Parathyroid adenoma (tissue), 2 donors: ENCODE measurements around the gene XYLT1.

Experiments used
- H2AFZ ChIP-seq: fragments of 300-600 bp; sonication (generic); one replicate; pipeline ENCODE4 v1.7.0; 2017; ENCODE audit warnings: antibody characterized with exemption, mild to moderate bottlenecking
- H3K27ac ChIP-seq: fragments of 300-600 bp; sonication (generic); one replicate; pipeline ENCODE4 v1.7.0; 2017
- H3K27me3 ChIP-seq: fragments of 300-600 bp; sonication (generic); one replicate; pipeline ENCODE4 v1.7.0; 2017; ENCODE audit warnings: low read length; ENCODE audit not compliant: control insufficient read depth, insufficient read depth
- H3K36me3 ChIP-seq: fragments of 300-600 bp; sonication (generic); one replicate; pipeline ENCODE4 v1.7.0; 2017; ENCODE audit warnings: low read length; ENCODE audit not compliant: control insufficient read depth, insufficient read depth
- H3K4me1 ChIP-seq: fragments of 300-600 bp; sonication (generic); one replicate; pipeline ENCODE4 v1.7.0; 2017; ENCODE audit warnings: control low read depth
- H3K4me2 ChIP-seq: fragments of 300-600 bp; sonication (generic); one replicate; pipeline ENCODE4 v1.7.0; 2017; ENCODE audit warnings: low read length
- H3K4me3 ChIP-seq: fragments of 300-600 bp; sonication (generic); one replicate; pipeline ENCODE4 v1.7.0; 2017; ENCODE audit warnings: low read depth, low read length
- H3K79me2 ChIP-seq: fragments of 300-600 bp; sonication (generic); one replicate; pipeline ENCODE4 v1.7.0; 2017; ENCODE audit warnings: control low read depth
- H3K9ac ChIP-seq: fragments of 300-600 bp; sonication (generic); one replicate; pipeline ENCODE4 v1.7.0; 2017; ENCODE audit warnings: mild to moderate bottlenecking
- H3K9me3 ChIP-seq: fragments of 300-600 bp; sonication (generic); one replicate; pipeline ENCODE4 v1.7.0; 2017; ENCODE audit warnings: low read length; ENCODE audit not compliant: control insufficient read depth
- CTCF ChIP-seq: fragments of 300-600 bp; sonication (generic); IDR thresholded peaks from one replicate; pipeline ENCODE4 v1.7.0; 2017; ENCODE audit warnings: antibody characterized with exemption, mild to moderate bottlenecking
- donor health status: primary hyperparathyroidism.

XYLT1 gene

GRCh38 chr16:17461951-17462729, 8.6 kb downstream of the XYLT1 start:
- Histone ChIP-seq H2AFZ (no peak overlapping the region), H3K9ac (no peak overlapping the region), H3K36me3 (no peaks in the 10 kb centered on the region), H3K79me2 (peaks cover 12% of the 10 kb centered on the region), H3K4me3 (no peak overlapping the region), H3K27me3 (no peaks in the 10 kb centered on the region), H3K4me1 (peaks cover 3% of the 10 kb centered on the region), H3K27ac (no peak overlapping the region), H3K9me3 (no peaks in the 10 kb centered on the region), H3K4me2 (no peak overlapping the region)
- no peak for TF ChIP-seq CTCF

GRCh38 chr16:17460890-17461289, 9.9 kb downstream of the XYLT1 start:
- H3K9ac ChIP-seq: no peak overlapping the region
- H3K9me3 ChIP-seq: no peaks in the 10 kb centered on the region
- H3K36me3 ChIP-seq: no peaks in the 10 kb centered on the region
- H3K79me2 ChIP-seq: peaks cover 12% of the 10 kb centered on the region
- no peak overlapping the region for H2AFZ ChIP-seq
- no peak overlapping the region for H3K4me3 ChIP-seq
- no peak overlapping the region for H3K27ac ChIP-seq
- no peak for TF ChIP-seq CTCF
- no peak overlapping the region for H3K4me2 ChIP-seq
- H3K4me1 ChIP-seq: peaks cover 3% of the 10 kb centered on the region
- no peaks in the 10 kb centered on the region for H3K27me3 ChIP-seq

- no peak overlapping the region for H2AFZ ChIP-seq
- H3K4me1 ChIP-seq: peaks cover 3% of the 10 kb centered on the region
- no peaks in the 10 kb centered on the region for H3K36me3 ChIP-seq
- H3K27me3 ChIP-seq: no peaks in the 10 kb centered on the region
- TF ChIP-seq CTCF: no peak
- H3K4me2 ChIP-seq: no peak overlapping the region
- no peak overlapping the region for H3K4me3 ChIP-seq
- H3K9ac ChIP-seq: no peak overlapping the region
- no peak overlapping the region for H3K27ac ChIP-seq
- peaks cover 12% of the 10 kb centered on the region for H3K79me2 ChIP-seq
- no peaks in the 10 kb centered on the region for H3K9me3 ChIP-seq
Observed at GRCh38 chr16:17459903-17460521, 10.7 kb downstream of the XYLT1 start.

- no peak overlapping the region for H3K4me2 ChIP-seq
- no peak for TF ChIP-seq CTCF
- no peaks in the 10 kb centered on the region for H3K27me3 ChIP-seq
- H3K9ac ChIP-seq: no peak overlapping the region
- H3K9me3 ChIP-seq: no peaks in the 10 kb centered on the region
- H2AFZ ChIP-seq: no peak overlapping the region
- H3K79me2 ChIP-seq: peaks cover 12% of the 10 kb centered on the region
- H3K4me1 ChIP-seq: peaks cover 3% of the 10 kb centered on the region
- no peak overlapping the region for H3K27ac ChIP-seq
- no peak overlapping the region for H3K4me3 ChIP-seq
- no peaks in the 10 kb centered on the region for H3K36me3 ChIP-seq
Observed at GRCh38 chr16:17457997-17458396, 12.8 kb downstream of the XYLT1 start.
